SK-N-MC (cell line): ENCODE measurements around the gene COPB1.

Experiments used
- DNase-seq: peaks from one replicate; pipeline ENCODE4 v3.0.0-alpha.2; 2011; ENCODE audit warnings: low read depth, low spot score
- H3K27ac ChIP-seq: fragments of 200-600 bp; sonication (generic); 2 replicates; pipeline ENCODE4 v1.5.1; 2016; ENCODE audit warnings: mixed run types
- H3K36me3 ChIP-seq: fragments of 200-600 bp; sonication (generic); 2 replicates; pipeline ENCODE4 v1.6.1; 2017; ENCODE audit warnings: antibody characterized with exemption, low read length, mixed read lengths; ENCODE audit not compliant: insufficient read depth
- H3K4me3 ChIP-seq: fragments of 200-600 bp; sonication (generic); 2 replicates; pipeline ENCODE4 v1.5.1; 2016
- H3K9ac ChIP-seq: fragments of 200-600 bp; sonication (generic); 2 replicates; pipeline ENCODE4 v1.8.0; 2017; ENCODE audit warnings: mixed run types, mixed read lengths; ENCODE audit not compliant: insufficient read length
- H3K9me3 ChIP-seq: fragments of 200-600 bp; sonication (generic); 2 replicates; pipeline ENCODE4 v1.6.1; 2017; ENCODE audit warnings: low read depth, mild to moderate bottlenecking, antibody characterized with exemption, low read length, moderate library complexity, mixed read lengths
- EZH2 ChIP-seq: fragments of 200-600 bp; sonication (generic); IDR thresholded peaks from one replicate; pipeline ENCODE4 v1.6.1; 2017; ENCODE audit warnings: antibody characterized with exemption
- FOXP2 ChIP-seq: optimal IDR thresholded peaks from 2 replicates; pipeline ENCODE3; 2011; ENCODE audit warnings: mild to moderate bottlenecking, moderate library complexity; ENCODE audit not compliant: insufficient read depth; ENCODE audit errors: extremely low read length, control extremely low read depth
- POLR2AphosphoS5 ChIP-seq: IDR thresholded peaks from 2 replicates; pipeline ENCODE4 v1.6.1; 2012; ENCODE audit warnings: mild to moderate bottlenecking, low read depth, low read length, borderline replicate concordance

Gene COPB1

DNA sequence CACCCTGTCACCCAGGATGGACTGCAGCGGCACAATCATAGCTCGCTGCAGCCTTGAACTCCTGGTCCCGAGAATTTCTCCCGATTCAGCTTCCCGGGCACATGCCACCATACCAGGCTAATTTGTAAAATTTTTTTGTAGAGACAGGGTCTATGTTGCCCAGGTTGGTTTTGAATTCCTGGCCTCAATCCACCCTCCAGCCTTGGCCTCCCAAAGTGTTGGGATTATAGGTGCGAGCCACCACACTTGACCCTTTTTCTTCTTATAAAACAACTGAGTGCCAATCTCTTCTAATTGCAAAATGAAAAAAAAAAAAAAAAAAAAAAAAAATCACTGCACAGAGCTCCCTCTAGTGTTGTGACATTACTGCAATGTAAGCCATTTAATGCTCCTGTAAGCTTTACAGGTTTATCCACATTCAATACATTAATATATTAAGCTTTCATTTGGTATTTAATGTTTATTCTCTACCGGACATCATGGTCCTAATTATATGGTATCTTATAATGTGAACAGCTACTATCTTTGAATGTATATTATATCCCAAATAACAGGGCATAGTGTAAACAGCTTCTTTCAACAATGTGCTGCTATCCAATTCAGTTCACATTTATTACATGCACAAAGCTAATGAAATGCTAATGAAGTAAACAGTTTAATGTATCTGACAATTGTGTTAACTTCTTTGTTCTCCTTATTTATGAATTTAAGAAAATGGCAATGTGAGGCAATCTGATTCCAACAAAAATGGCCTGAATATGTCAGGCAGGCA is 44.6 kb downstream of the COPB1 start:
- TF ChIP-seq EZH2 (no peak), FOXP2 (no peak), POLR2AphosphoS5 (no peak)
- peaks cover 34% of the 10 kb centered on the region for H3K36me3 ChIP-seq
- no peak overlapping the region for H3K27ac ChIP-seq
- H3K4me3 ChIP-seq = no peak overlapping the region
- H3K9ac ChIP-seq = no peak overlapping the region
- no peak for DNase-seq
- H3K9me3 ChIP-seq = no peaks in the 10 kb centered on the region

DNA sequence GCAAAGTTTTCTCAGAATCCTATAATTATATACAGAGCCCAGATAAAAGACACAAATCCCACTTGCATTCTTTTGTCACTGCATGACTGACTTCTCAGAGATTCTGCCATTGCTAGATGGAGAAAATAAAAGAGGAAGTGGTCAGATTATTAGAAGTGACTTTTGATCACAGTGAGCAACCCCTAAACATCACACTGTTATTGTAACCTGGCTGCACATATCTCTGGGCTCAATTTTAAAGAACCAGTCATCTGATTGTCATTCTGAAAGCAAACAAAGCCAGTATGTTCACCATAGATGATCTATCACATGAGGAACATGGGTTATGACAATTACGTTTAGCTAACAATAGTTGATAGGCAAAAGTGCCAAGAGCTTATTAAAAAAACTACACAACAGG is 47.8 kb downstream of the COPB1 start:
- Histone ChIP-seq H3K36me3 (peaks cover 10% of the 10 kb centered on the region), H3K9ac (no peak overlapping the region), H3K9me3 (no peaks in the 10 kb centered on the region), H3K4me3 (no peak overlapping the region), H3K27ac (no peak overlapping the region)
- TF ChIP-seq EZH2 = no peak
- TF ChIP-seq POLR2AphosphoS5 = no peak
- no peak for TF ChIP-seq FOXP2
- no peak for DNase-seq

DNA sequence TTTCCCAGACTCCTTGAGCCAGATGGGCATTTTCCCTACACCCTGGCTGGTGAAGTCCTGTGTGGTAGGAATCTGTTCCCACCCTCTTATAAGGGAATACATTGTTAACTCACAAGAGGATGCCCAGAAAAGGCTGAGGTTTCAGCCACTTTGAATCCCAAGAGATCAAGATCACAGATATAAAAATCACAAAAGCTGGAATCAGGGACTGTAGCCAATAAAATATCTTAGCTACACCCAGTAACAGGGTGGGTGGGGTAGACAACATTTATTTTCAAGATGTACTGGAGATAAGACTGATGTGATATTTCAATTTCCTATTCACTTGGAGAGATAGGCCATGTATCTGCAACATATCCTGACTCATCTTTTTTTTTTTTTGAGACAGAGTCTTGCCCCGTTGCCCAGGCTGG is 50.3 kb downstream of the COPB1 start:
- TF ChIP-seq POLR2AphosphoS5 = no peak
- TF ChIP-seq EZH2 = no peak
- no peak for TF ChIP-seq FOXP2
- Histone ChIP-seq H3K4me3 (no peak overlapping the region), H3K9ac (no peak overlapping the region), H3K27ac (no peak overlapping the region), H3K36me3 (peaks cover 5% of the 10 kb centered on the region; the same call in 1 of the 2 replicates), H3K9me3 (no peaks in the 10 kb centered on the region)
- no peak for DNase-seq

GRCh38 chr11:14448240-14448639 is 51.4 kb downstream of the COPB1 start:
- TF ChIP-seq POLR2AphosphoS5 (no peak), EZH2 (no peak)
- no peak for DNase-seq
- H3K4me3 ChIP-seq = no peak overlapping the region
- H3K27ac ChIP-seq = no peak overlapping the region
- H3K36me3 ChIP-seq = peaks cover 5% of the 10 kb centered on the region; the same call in 1 of the 2 replicates
- H3K9ac ChIP-seq = no peak overlapping the region
- no peaks in the 10 kb centered on the region for H3K9me3 ChIP-seq

GRCh38 chr11:14446701-14447169 is 52.9 kb downstream of the COPB1 start:
- Histone ChIP-seq H3K9me3 (no peaks in the 10 kb centered on the region), H3K9ac (no peak overlapping the region), H3K36me3 (no peaks in the 10 kb centered on the region; the same call in 1 of the 2 replicates), H3K4me3 (no peak overlapping the region), H3K27ac (no peak overlapping the region)
- TF ChIP-seq POLR2AphosphoS5 (no peak), EZH2 (no peak), FOXP2 (no peak)
- DNase-seq = no peak

DNA sequence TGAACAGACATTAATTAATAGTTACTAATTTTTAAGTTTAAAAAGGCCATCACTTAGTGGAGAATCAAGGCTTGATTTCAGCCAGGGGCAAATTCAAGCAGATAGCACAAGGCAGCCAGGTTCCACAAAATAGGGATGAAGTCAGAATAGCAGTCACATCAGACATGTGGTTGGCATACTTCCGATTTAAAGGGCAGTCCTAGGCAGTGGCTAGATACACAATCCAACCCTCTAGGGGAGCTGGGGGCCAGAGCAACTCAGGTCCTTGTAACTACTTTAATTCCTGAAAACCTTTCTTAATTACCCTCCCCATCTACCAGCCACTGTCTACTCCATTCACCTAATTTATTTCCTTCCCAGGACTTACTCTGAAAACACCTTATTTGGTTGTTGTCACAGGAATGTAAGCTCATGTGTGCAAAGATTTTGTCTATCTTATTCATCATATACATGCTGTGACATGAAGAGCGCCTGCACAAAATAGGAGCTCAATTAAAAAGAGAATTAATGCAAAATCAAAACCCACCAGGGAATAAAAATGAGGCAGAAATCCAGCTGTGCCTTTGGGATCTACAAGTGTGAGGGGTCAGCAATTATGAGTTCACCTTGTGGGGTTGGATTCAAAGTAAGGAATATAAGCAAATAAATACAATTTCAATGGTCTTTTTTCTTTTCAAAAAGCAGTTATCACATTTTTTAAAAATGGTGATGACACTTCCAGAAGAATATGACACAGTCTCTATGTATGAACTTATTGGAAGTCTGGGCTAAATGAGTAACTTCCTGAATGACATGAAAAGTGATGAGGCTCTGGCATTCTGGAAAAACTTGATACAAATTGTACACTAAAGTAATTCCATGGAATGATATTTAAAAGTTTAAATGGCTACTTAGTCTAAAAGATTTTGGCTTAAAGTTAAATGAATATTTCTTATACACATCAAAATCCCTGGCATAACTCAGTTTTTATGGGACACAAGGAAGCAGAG is 53.8 kb downstream of the COPB1 start:
- no peak overlapping the region for H3K27ac ChIP-seq
- no peak for DNase-seq
- no peaks in the 10 kb centered on the region for H3K9me3 ChIP-seq
- no peak overlapping the region for H3K9ac ChIP-seq
- no peak overlapping the region for H3K4me3 ChIP-seq
- no peaks in the 10 kb centered on the region for H3K36me3 ChIP-seq
- TF ChIP-seq POLR2AphosphoS5 (no peak), EZH2 (no peak), FOXP2 (no peak)

DNA sequence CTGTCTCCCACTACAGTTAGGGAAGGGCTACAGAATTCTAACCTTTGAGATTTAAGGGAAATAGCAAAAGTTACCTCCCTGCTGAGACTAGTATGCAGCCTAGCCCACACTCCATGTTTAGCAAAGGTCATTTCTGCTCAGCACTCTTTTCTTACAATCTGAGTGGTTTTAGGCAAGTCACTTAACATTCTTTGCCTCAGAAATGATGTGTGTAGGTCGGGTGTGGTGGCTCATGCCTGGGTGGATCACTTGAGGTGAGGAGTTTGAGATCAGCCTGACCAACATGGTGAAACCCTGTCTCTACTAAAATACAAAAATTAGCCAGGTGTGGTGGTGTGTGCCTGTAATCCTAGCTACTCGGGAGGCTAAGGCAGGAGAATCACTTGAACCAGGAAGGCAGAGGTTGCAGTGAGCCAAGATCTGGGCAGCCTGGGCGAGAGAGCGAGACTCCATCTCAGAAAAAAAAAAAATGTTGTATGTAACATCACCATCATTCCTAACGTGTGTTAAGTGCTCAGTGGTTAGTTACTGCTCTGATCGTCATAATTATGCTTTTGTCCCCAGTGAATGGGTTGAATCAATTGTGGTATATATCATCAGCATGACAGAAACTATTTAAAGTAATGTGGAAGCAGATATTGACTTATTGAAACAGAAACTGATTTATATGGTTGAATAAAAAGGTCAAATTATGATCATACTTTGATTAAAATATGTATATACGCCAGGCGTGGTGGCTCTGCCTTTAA is 55.0 kb downstream of the COPB1 start:
- H3K36me3 ChIP-seq = no peaks in the 10 kb centered on the region
- no peak for TF ChIP-seq FOXP2
- TF ChIP-seq POLR2AphosphoS5 = no peak
- TF ChIP-seq EZH2 = no peak
- H3K27ac ChIP-seq = no peak overlapping the region
- no peak overlapping the region for H3K4me3 ChIP-seq
- DNase-seq = no peak
- H3K9ac ChIP-seq = no peak overlapping the region
- H3K9me3 ChIP-seq = no peaks in the 10 kb centered on the region

- Histone ChIP-seq H3K27ac (no peak overlapping the region), H3K9ac (no peak overlapping the region), H3K4me3 (no peak overlapping the region), H3K9me3 (no peaks in the 10 kb centered on the region), H3K36me3 (no peaks in the 10 kb centered on the region)
- TF ChIP-seq FOXP2 = no peak
- no peak for TF ChIP-seq EZH2
- TF ChIP-seq POLR2AphosphoS5 = no peak
- DNase-seq = no peak
Observed at GRCh38 chr11:14443638-14444037, 56.0 kb downstream of the COPB1 start.
